Measurements from ENCODE around the gene ASPG.
"Not testable (repeated sequence)": the region's sequence is repeated elsewhere in the genome, so short reads cannot be mapped to it uniquely, and the experiment has no call there.

The ASPG gene

DNA sequence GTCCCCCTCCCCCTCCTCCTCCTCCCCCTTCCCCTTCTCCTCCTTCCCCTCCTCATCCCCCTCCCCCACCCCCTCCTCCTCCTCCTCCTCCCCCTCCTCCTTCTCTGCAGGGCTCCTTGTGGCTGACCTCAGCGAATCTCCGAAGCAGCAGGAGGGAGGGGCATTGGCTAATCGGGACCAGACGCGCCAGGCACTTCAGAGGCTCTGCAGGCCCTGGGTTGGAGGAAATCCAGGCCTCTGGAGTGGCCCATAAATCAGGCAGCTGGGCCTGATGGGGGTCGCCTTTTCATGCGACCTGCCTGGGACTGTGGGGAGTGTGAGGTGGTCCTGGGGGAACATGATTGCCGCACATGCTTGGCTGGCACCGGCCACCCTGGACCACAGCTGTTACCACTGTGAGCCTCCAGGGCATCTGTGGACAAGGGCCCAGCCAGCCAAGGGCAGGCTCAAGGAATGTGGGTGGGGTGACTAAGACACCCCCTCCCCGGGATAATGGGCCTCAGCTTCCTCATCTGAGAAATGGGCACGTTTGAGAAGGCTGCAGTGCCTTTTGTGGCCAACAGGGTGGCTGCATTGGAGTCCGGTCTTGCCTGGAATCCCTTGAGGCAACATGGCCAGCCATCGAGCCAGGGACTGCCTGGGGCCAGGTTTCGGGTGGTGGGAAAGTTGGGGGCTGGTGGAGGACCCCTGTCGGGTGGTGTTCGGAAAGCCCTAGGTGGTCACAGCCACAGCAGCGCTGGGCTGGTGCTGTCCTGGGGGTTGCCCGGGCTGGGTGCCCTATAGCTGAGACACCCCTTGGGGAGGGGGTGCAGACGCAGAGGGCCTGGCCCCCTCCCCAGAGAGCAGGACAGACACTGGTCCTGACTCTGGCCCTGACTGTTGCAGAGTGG is 64.9 kb downstream of the ASPG start:
- DNase-seq = peak; percentile 94

DNA sequence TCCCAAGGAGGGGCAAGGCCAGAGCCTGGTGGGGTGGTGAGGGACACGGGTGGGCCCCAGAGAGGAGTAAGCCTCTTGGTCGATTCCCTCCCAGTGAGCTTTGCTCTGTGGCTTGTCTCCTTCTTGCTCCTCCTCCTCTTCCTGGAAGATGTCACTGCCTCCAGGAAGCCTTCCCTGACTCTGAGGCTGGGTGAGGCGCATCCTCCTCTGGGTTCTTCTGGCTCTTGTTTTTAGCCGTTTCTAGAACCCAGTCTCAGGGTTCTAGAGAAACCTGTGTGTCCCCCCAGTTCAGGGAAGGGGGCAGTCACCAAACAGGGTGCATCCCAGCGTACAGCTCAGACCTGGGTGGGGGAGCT is 65.5 kb downstream of the ASPG start:
- DNase-seq = no peak

DNA sequence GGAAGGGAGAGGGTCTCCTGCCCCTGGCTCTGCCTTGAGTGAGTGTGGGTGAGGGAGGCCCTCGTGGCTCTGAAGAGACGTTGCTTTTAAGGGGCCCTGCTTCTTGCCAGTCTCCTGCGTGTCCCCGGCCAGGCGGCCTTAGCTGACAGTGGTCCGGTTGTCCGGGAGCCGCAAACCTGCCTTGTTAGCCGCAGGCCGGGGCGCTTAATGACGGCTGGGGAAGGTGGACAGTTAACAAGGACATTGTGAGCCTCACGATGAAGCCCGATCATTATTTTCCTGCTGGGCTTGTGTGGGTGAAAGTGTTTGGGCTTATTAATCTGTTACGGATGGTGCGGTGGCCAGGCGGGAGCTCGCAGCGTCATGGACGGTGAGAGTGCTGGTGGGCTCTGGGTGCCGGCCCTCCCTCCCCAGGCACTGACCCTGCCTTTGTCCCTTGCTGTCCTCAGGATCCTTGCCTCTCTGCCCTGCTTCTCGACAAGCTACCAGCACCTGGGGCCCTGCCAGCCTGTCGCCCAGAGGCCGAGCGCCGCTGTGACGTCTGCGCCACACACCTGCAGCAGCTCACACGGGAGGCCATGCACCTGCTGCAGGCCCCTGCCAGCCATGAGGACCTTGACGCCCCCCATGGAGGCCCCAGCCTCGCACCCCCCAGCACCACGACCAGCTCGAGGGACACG is 66.2 kb downstream of the ASPG start:
- DNase-seq = no peak

DNA sequence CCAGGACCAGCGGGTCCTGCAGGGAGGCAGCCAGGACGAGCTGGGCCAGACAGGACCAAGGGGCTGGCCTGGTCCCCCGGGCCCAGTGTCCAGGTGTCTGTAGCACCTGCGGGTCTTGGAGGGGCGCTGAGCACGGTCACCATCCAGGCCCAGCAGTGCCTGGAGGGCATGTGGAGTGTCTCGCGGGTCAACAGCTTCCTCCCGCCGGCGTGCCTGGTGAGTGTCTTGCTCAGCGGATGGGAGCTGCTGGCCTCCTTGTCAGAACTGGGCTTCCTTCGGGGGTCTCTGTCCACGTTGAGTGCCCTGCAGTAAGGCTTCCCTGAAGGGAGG is 66.7 kb downstream of the ASPG start:
- no peak for DNase-seq

DNA sequence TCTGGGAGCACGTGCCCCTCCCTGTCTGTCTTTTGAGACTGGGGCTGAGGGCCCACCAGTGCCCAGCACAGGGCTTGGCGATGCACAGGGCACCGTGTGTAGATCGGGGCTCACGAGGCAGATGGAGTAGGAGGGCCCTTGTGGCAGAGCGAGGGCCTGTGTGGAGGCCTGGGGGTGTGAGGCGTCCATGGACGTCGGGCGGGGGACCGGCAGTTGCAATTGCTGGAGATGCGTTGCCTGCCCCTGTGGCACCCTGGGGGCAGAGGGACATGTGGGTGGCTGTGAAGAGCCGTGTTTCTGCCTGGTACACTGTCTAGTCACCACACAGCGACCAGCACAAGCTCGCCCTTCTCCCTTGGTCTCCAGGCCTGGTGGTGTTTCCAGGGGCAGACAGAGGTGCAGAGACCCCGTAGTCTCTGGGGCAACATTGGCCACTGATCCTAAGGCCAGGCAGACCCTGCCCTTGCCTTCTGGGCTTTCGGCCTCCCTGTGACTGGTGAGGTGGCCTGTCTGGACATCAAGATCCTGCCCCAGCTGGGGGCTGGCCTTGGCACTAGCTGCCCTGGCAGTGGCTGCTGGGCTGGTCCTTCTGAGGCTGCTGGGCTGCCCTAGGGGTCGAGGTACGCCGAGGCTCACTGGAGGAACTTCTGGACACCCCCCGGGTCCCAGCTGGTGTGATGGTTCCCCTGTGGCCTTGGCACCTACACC is 67.3 kb downstream of the ASPG start:
- no peak for DNase-seq

DNA sequence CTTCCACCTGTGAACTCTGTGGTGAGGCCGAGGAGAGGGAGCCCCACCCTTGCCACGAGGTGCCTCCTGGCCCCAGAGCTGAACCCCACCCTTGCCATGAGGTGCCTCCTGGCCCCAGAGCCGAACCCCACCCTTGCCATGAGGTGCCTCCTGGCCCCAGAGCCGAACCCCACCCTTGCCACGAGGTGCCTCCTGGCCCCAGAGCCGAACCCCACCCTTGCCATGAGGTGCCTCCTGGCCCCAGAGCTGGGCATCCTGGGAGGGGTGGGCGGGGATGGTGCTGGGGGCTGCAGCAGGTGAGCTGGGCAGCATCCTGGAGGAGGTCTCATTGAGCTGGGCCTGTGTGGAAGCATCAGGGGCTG is 67.9 kb downstream of the ASPG start:
- not testable (repeated sequence) for DNase-seq

DNA sequence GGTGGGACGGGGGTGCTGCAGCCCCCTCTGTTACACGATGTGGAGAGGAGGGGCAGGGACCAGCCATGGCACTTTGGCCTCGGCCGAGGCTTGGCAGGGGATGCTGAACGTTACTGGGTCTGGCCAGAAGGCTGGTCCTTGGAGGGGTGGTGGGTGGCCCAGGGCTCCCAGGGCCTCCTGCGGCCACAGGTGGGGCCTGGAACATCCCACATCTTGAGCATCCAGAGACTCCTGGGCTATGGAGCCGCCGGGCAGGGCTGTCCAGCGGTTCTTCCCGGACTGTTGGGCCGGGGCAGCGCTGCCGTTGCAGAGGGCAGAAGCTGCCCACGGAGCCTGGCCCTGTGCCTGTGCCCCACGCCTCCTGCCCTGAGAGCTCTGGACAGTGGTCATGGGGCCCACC is 68.7 kb downstream of the ASPG start:
- no peak for DNase-seq

DNA sequence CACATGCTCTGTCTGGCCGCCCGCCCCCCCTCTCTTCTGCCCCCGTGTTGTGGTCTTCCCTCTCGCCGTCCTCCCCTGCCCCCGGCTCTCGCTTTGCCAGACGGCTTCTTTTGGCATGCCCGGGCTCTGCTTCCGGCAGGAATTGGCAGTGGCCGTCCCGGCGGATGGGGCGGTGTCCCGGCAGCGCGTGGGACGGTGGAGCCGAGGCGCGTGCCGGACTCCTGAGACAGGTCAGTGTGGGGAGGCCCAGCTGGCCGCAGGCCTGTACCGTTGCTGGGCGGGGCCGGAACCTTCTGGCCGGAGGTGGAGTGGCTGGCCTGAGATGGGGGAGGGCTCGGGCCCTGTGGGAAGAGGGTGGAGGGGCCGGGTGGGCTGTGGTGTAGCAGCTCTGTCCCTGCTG is 70.0 kb downstream of the ASPG start:
- no peak for DNase-seq

DNA sequence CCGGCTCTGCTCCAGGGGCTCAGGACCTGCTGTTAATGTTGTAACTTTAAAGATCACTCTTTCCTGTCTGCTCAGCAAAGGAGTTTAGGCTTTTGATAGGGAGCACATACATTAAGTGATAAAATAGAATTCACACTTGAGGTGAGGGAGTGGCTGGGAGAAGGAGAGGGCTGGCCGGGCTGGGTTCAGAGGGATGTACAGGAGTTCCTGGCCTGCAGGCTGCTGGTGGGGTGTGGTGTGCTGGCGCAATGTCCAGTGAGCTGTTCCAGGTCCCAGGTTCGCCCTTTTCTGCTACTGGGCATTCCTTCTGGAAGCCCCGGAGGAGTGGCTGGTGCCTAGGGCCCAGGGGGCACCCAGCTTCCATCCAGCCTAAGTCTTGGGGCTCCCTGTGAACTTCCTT is 70.6 kb downstream of the ASPG start:
- no peak for DNase-seq

DNA sequence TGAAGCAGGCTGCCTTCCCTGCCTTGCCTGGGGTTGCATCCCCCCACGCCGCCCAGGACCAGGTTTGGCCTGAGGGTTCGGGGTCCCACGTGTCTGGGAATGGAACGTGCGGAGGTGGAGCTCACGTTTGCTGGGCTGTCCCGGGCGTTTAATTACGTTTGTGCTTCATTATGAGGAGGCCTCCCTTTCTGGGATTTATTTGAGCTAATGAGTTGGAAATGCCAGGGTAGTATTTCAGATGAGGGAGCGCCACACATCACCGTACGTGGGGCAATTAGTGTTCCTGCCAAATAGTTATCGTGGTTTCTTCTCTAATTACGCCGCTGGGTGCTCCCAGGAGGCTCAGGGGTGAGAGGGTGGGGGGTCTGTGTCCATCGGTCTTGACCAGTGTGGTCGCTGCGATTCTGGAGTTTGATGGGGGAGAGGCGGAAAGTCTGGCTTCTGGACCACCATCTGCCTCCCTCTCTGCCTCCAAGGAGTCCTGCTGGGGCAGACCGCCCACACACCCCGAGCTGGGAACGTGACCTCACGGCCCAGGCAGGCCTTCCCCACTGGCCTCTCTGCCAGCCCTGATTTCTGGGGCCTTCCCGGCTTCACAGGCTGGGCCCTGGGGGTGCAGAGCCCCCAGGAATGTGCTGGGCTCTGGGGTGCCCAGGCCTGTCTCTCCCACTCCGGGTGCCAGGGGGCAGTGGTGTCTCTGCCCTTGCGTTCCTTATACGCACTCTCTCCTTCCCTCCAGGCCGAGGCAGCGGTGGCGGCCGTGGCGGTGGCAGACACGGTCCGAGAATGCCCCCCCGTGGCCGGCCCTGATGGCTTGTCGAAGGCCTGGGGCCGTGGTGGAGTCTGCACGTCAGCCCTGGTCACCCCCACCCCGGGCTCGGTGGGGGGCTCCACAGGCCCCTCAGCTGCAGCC is 71.8 kb downstream of the ASPG start:
- DNase-seq = no peak

DNA sequence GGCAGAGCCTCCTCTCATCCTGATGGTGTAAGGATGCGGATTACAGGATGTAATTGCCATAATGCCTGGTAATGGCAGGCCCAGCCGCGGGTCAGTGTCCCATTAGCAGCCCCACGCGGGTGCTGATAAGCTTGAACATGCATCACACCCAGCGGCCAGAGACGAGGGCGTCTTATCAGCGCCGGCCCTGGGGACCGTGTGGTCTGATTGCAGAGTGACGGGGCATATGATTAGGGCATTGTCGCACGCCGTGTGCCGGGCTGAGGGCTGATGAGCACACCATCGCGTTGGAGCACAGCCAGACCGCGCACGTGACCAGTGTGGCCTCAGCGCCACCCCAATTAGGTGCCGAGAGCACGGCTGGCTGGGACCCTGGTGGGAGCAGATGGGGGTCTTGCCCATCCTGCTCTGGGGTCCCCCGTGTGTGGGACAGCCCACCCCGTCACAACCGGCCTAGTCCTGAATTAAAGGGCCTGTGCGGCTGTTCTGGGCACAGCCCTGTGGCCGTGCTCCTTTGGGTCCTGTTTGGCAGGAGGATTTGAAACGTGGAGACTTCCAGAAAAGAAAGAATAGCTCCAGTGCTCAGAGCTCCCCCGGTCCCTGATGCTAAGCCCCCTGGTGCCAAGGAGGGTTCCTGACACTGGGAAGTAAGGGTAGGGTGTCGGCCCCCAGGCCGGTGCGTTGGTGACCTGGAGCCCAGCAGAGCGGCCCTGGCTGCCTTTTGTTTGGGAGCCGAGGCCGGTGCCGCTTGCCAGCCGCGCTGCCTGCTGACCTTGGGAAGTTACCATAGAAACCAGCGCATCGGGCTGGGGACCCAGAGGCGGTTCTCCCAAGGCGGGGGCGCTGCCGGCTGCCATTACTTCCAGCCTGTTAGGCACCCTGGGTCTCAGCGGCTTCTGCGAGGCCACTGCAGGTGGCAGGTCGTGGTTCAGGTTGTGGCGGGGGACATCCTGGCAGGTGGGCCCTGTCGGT is 73.6 kb downstream of the ASPG start:
- DNase-seq = no peak

DNA sequence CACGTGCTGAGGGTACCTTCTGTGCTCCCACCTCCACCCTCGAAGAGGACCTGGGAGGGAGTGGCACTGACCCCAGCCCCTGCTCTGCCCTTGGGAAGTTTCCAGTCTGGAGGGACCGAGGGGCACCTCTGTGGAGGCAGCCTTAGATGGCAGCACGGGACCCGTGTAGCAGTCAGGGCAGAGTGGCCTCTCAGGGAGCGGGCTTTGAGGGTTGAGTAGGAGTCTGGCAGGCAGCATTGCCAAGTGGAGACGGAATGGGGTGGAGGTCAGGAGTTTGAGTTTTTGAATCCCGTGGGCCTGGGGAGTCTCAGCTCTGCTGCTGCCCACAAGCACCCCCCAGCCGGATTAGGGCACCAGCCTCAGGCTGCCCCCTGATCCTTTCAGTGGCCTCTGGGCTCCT is 74.5 kb downstream of the ASPG start:
- no peak for DNase-seq

DNA sequence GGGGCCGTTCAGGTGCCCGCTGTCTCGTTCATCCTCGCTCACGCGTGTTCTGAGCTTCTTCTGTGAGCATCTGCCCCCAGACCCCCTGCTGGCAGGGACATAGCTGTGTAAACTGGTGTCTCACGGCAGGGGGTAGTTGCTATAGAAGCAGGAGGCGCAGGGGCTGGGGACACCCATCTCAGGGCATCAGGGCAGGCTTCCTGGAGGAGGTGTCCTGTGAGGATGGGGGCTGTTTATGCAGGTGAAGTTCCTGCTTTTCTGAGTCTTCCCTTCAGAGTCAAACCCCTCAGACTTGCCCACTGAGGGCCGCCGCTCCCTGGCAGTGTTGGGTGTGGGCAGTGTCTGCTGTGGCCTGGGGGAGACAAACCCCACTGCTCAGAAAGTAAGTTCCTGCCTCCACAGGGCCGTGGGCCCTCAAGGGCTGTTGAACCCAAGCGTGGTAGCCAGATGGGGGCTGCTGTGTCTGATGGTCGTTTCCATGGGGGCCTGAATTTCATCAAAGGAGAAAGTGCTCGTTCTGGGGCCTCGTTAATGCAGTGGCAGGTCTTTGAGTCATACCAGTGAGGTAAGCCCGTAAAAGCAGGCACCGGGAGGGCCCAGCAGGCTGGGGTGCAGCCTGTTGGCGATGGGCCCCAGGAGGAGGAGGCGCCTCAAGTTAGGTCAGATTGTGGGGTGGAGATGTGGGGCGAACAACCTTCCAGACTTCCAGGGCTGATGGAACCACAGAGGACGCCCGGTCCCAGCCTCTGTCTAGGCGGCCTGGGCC is 76.3 kb downstream of the ASPG start:
- no peak for DNase-seq

DNA sequence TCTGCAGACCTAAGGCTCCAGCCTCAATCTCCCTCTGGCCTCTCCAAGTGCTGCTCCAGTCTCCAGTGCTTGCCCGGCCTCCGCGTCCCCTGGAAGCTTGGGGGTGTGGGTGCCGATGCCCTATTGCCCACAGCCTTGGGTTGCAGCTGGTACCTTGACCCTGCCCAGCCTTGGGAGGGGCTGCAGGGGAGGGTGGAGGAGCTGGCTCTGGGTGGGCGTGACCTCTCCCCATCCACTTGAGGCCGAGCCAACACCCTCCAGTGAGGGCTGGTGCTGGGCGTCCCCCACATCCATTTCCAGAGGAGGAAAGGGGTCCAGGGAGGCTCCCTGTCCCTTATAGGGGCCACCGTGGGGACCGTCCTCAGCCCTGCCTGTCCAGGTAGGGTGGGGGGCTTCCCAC is 77.0 kb downstream of the ASPG start:
- DNase-seq = no peak

DNA sequence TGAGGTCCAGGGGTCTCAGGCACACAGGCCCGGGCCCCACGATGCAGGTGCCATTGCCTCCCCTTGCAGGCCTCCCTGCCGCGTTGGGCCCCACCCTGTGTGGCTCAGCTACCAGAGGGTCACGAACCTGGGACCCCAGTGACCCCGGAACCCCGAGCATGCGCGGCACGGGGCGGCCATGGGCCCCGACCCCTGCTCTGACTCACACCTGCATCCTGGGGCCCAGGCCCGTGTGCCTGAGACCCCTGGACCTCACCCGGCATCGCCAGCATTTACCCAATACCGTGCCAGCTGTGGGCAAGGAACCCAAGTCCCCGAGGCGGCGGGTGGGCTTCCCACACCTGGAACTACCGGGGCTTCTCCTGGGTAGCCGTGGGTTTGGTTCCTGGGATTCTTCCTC is 78.0 kb downstream of the ASPG start:
- no peak for DNase-seq

DNA sequence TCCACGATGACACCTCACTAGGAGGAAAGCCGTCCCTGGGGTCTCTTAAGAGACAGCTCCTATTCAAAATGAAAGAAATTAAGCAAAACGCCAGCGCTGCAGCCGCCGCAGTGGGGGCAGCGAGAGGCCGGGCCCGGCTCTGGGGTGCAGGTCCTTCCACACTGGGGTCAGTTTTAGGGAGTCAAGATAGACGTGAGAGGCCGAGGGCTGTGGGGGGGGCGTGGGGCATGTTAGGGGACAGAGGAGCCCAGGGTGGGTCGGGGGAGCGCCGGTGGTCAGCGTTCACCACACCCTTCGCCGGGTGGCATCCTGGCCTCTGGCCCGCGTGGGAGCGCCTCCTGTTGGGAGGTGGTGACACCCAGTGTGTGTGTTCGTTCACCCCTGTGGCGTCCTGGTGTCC is 78.5 kb downstream of the ASPG start:
- no peak for DNase-seq

DNA sequence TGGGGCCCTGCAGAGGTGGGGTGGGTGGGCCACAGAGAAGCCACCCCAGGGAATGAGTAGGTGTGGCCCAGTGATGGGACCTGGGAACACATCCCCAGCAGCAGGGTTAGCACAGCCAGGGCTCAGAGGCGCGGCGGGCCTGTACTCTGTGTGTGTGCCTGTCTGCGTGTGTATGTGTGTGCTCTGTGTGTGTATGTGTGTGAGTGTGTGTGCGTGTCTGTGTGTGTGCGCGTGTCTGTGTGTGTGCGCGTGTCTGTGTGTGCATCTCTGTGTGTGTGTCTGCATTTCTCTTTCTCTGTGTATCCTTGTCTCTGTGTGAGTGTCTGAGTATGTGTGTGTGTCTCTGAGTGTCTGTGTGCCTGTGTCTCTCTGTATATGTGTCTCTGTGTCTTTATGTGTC is 79.0 kb downstream of the ASPG start:
- DNase-seq = no peak
